DMS79 (cell line): ENCODE data around the gene WDFY1.
A peak's percentile ranks its signal among the peaks of the same experiment; 100 is the strongest.
"Not testable (repeated sequence)": the region's sequence is repeated elsewhere in the genome, so short reads cannot be mapped to it uniquely, and the experiment has no call there.

Experiments
- DNase-seq: peaks from one replicate; lab custom pipeline; 2025; lab: John Stamatoyannopoulos, UW

Gene WDFY1

GRCh38 chr2:223957092-223957851 is 12.1 kb upstream of the WDFY1 start, which contains the start of gene MRPL44:
Gene MRPL44 (plus strand): TSS chr2:223957463. CDS start chr2:223957473, 10 bp downstream.
- DNase-seq = peak; percentile 77

- DNase-seq = no peak
These were observed 11.2 kb upstream of the WDFY1 start for GRCh38 chr2:223956300-223956699.

GRCh38 chr2:223954401-223954800 is 9.3 kb upstream of the WDFY1 start:
- no peak for DNase-seq

GRCh38 chr2:223952280-223952968 is 7.3 kb upstream of the WDFY1 start:
- no peak for DNase-seq

GRCh38 chr2:223950448-223951347 is 5.6 kb upstream of the WDFY1 start:
- DNase-seq = peak; percentile 72

GRCh38 chr2:223949241-223949840 is 4.2 kb upstream of the WDFY1 start:
- no peak for DNase-seq

- DNase-seq = no peak
These were observed 2.6 kb upstream of the WDFY1 start for GRCh38 chr2:223947711-223948205.

GRCh38 chr2:223945755-223946154 is 620 bp upstream of the WDFY1 start:
- no peak for DNase-seq

GRCh38 chr2:223944166-223944702 is 901 bp downstream of the WDFY1 start:
- peak; percentile 5 for DNase-seq

GRCh38 chr2:223943561-223944008 is 1.6 kb downstream of the WDFY1 start:
- no peak for DNase-seq

- no peak for DNase-seq
These were observed 2.0 kb downstream of the WDFY1 start for GRCh38 chr2:223943135-223943534.

- no peak for DNase-seq
These were observed 3.4 kb downstream of the WDFY1 start for GRCh38 chr2:223941579-223942277.

- DNase-seq = not testable (repeated sequence)
These were observed 5.7 kb downstream of the WDFY1 start for GRCh38 chr2:223939438-223939837.

GRCh38 chr2:223937535-223937934 is 7.6 kb downstream of the WDFY1 start:
- DNase-seq = no peak

- DNase-seq = no peak
These were observed 8.2 kb downstream of the WDFY1 start for GRCh38 chr2:223936862-223937326.

- no peak for DNase-seq
These were observed 9.5 kb downstream of the WDFY1 start for GRCh38 chr2:223935459-223936125.

- DNase-seq = no peak
These were observed 10.3 kb downstream of the WDFY1 start for GRCh38 chr2:223934870-223935269.

GRCh38 chr2:223932816-223933800 is 12.0 kb downstream of the WDFY1 start:
- DNase-seq = no peak
